GM18519 (cell line): ENCODE results near the gene B4GALT2.

ENCODE experiments used
- ATAC-seq: cut with Tn5 transposase; IDR thresholded peaks from one replicate; pipeline ENCODE4 v1.9.1; 2021; ENCODE audit warnings: mild to moderate bottlenecking, moderate library complexity; ENCODE audit not compliant: unreplicated experiment, low FRiP score

Gene B4GALT2, protein sequence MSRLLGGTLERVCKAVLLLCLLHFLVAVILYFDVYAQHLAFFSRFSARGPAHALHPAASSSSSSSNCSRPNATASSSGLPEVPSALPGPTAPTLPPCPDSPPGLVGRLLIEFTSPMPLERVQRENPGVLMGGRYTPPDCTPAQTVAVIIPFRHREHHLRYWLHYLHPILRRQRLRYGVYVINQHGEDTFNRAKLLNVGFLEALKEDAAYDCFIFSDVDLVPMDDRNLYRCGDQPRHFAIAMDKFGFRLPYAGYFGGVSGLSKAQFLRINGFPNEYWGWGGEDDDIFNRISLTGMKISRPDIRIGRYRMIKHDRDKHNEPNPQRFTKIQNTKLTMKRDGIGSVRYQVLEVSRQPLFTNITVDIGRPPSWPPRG

DNA sequence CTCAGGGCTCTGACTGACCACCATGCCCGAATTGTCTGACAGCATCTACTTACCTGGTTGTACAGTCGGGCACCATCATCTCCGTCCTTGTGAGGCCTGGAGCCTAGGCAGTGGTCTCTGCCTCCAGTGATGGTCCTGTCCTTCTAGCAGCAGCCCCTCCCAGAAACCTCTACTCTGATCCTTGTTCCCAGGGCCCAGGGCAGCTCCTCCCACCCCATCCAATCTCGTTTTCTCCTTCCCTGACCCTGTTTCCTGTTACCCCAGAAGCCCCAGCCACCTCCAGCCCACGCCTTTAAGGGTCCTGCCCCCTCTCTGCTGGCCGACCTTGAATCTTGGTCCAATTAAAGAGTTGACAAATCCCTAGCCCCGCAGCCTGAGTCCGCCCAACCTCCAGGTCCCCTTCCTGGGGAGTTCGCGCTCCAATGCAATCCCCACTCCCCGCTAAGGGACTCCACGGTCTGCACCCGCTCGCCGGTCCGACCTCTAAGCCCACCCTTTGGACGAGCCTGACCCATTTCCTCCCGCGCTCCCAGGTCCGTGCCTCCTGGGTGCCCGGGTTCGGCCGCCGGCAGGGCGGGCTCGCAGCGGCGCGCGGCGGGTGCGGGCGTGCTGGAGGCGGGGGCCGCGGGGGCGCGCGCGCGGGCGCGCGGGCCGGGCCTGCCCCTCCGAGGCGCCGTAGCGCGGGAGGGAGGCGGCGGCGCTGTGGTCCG lies at the start of gene B4GALT2:
Gene B4GALT2, plus strand, starts transcription at position 660 of the 710 bp plus-strand sequence. CDS start 1,951 bp downstream, outside the sequence.
- ATAC-seq, result no peak

DNA sequence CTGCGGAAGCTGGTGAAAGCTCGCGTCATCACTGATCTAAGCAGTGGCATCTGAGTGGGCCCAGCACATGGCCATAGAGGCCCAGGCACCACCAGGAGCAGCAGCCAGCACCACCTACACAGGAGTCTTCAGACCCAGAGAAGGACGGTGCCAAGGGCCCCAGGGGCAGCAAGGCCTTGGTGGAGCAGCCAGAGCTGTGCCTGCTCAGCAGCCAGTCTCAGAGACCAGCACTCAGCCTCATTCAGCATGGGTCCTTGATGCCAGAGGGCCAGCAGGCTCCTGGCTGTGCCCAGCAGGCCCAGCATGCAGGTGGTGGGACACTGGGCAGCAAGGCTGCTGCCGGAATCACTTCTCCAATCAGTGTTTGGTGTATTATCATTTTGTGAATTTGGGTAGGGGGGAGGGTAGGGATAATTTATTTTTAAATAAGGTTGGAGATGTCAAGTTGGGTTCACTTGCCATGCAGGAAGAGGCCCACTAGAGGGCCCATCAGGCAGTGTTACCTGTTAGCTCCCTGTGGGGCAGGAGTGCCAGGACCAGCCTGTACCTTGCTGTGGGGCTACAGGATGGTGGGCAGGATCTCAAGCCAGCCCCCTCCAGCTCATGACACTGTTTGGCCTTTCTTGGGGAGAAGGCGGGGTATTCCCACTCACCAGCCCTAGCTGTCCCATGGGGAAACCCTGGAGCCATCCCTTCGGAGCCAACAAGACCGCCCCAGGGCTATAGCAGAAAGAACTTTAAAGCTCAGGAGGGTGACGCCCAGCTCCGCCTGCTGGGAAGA lies 48.7 kb upstream of the B4GALT2 start:
- ATAC-seq, result no peak

DNA sequence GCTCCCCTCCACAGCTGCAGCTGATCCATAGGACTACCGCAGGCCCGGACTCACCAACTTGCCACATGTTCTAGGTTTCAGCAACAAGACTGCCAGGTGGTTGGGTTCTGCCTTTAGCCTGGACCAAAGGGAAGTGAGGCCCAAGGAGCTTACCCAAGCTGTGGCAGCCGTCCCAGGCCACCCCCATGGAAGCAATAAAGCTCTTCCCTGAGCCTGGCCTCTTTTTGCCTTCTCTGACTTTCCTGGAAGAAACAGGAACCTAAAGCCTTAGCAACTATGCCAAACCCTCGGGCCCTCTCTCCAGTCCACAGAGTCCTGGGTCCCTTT lies 48.1 kb upstream of the B4GALT2 start:
- no peak for ATAC-seq

DNA sequence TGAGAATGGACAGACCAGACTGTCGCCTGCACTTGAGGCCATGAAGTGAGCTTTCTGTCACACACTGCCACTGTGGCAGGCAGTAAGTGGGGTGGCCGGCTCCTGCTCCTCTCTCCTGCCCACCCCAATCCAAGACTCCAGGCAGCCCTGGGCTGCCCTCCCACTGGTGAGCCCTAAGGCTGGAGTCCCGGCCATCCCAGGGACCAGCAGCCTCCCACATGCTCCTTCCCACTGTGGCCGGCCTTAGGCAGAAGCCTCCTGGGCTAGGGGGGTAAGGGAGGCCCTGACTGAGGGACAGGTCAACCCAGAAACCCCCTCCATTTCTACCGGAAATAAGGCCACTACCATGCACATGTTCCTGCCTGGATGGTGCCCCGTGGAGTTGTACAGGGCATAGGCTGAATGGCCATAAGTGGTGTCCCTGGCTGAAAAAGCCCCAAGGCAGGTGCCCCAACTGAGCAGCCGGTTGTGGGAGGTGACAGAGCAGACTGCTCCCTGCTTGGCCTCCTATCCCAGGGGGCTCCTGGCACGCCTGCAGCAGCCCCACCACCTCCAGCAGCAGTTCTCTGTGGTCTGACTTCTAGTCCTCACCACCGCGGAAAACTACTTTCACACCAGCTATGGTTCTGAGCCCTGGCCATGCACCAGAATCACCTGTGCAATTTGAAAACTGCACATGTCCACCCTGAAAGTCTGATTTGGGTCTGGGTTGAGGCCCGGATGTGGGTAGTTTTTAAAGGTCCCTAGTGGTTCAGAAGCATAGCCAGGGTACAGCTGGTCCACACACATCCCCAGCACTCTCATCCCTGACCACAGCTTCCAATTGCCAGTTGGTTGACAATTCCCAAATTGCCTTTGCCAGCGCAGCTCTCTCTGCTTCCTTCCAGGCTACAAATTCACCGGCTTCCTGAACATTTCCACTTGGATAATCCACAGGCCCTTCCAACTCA lies 47.0 kb upstream of the B4GALT2 start:
- ATAC-seq, result no peak

DNA sequence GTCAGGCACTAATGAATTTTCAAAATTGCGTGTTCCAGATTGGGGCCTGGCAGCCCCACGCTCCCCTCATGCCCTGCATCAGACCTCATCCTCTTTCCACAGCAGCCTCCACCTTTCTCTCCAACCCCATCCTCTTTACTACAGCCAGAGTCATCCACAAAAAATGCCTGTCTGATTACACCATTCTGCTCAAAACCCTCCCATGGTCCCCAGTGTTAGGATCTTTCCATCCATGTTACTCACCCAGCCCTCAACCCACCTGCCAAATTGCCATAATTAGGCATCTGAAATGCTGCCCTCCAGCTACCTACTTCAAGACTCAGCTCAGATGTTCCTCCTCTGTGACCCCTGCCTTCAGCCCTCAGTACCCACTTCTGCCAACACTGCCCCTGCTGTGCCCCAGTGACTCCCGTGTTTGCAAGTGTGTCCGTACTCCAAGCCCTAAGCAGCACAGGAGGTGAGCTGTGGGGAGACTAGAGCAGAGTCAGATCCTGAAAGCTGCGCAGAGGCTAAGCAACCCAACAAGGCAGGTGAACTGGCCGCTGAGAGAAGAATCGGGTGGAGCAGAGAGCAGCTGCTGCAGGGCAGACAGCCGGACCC lies 46.1 kb upstream of the B4GALT2 start:
- no peak for ATAC-seq

DNA sequence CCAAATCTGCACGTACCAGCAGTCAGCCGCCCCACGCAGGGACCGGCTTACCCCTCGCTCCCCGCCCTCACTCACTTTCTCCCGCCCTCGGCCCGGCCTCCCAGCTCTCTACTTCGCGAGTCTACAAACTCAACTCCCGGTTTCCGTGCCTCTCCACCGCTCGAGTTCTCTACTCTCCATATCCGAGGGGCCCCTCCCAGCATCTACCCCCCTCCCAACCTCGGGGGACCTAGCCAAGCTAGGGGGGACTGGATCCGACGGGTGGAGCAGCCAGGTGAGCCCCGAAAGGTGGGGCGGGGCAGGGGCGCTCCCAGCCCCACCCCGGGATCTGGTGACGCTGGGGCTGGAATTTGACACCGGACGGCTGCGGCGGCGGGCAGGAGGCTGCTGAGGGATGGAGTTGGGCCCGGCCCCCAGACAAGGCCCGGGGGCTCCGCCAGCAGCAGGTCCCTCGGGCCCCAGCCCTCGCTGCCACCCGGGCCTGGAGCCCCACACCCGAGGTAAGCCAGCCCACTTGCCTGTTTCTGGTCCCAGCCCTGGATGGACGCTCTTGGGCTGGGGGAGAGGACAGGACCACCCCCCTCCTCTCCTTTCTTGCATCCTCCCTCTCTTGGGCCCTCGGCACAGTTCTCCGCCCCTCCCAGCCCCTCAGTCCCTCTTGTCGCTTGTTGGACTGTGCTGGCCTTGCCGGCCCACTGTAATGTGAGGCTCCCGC lies 45.5 kb upstream of the B4GALT2 start, which contains the start of gene ARTN:
Gene ARTN, plus strand, starts transcription at position 416 of the 715 bp plus-strand sequence. CDS start 1,856 bp downstream, outside the sequence.
- no peak for ATAC-seq

DNA sequence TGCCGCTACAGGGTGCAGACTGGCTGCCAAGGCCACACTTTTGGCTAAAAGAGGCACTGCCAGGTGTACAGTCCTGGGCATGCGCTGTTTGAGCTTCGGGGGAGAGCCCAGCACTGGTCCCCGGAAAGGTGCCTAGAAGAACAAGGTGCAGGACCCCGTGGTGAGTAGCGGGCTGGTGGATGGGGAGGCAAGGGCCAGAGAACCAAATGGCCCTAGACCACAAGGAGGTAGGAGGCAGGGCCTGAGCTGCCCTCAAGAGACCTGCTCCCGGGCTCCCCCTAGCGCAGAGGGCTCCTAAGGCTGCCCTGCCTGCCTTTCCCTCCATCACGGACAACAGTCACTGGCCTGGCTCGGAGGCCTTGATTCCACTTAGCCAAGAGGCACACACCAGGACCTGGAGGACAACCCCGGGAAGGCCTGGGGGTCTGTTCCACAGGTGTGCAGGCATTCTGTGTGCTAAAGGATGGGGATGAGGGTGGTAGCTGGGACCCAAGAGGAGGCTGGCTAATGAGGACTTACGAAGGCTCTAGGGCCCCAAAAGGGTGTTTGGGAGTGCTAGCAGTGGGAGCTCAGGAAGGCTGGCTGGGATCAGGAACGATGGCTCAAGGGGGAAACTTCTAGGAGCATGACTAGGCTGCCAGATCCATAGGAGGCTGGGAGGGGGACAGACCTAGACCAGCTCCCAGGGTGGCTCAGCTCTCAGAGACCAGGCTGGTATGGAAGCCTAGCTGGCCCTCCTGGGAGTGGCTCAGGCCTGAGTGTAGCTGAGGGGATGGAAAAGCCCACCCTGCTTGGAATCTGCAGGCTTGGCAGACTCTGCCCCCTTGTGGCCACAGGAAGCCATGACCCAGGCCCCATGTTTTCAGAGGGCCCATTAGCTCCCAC lies 44.7 kb upstream of the B4GALT2 start:
- ATAC-seq, result no peak

DNA sequence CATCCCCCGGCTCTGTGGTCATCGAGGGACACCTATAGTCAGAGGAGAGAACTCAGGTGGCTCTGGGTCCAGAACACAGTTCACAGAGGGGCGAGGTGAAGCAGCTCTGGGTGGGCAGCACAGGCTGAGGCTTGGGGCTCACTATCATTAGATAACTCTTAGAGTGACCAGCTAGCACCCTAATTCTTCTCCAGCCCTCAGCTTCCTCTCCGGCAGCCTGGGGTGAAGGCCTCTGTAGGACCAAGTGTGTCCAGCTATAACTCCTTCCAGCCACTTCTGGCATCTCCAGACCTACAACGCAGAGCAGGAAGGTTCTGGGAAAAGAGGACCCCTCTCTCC lies 44.1 kb upstream of the B4GALT2 start:
- no peak for ATAC-seq

DNA sequence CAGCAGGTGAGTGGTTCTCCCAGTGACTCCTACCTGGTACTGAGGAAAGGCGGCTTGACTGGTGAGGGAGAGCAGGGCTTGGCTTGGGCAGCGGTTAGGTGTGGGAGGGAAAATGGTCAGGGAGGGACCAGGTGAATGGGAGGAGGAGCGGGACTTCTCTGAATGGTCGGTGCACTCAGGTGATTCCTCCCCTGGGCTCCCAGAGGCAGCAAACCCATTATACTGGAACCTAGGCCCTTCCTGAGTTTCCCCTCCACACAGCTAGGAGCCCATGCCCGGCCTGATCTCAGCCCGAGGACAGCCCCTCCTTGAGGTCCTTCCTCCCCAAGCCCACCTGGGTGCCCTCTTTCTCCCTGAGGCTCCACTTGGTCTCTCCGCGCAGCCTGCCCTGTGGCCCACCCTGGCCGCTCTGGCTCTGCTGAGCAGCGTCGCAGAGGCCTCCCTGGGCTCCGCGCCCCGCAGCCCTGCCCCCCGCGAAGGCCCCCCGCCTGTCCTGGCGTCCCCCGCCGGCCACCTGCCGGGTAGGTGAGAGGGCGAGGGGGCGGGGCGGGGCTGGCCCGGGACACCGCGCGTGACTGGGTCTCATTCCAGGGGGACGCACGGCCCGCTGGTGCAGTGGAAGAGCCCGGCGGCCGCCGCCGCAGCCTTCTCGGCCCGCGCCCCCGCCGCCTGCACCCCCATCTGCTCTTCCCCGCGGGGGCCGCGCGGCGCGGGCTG lies 43.1 kb upstream of the B4GALT2 start:
- no peak for ATAC-seq

DNA sequence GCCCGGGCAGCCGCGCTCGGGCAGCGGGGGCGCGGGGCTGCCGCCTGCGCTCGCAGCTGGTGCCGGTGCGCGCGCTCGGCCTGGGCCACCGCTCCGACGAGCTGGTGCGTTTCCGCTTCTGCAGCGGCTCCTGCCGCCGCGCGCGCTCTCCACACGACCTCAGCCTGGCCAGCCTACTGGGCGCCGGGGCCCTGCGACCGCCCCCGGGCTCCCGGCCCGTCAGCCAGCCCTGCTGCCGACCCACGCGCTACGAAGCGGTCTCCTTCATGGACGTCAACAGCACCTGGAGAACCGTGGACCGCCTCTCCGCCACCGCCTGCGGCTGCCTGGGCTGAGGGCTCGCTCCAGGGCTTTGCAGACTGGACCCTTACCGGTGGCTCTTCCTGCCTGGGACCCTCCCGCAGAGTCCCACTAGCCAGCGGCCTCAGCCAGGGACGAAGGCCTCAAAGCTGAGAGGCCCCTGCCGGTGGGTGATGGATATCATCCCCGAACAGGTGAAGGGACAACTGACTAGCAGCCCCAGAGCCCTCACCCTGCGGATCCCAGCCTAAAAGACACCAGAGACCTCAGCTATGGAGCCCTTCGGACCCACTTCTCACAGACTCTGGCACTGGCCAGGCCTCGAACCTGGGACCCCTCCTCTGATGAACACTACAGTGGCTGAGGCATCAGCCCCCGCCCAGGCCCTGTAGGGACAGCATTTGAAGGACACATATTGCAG lies 42.4 kb upstream of the B4GALT2 start:
- ATAC-seq, result no peak

DNA sequence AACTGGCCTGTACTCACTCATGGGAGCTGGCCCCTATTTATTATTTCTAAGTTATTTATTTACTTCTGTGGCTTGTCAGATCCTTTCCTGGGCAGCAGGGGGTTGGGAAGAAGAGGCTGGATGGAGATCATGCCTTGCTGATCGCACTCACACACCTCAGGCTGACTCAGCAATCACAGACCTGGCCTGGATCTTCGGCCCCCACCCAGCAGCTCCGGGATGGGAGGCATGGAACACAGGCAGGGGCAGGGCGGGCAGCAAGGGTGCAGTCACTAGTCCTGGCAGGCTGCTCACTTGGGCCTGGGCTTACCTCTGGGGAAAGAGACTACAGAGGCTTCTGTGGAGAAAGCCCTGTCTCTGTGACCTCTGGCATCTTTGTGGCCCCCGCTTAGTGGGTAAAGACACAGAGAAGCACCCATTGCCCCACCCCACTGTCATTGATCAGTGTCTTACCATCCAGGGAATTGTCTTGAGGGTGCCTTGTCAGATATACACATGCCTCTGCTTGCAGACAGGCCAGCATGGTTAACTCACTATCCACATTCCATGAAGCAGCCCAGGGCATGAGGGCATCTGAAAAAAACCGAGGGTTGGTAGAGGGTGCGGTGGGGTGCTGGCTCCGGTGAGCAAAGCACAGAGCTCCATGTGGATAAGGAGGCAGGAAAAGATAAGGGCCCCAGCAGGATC lies 41.7 kb upstream of the B4GALT2 start:
- no peak for ATAC-seq

DNA sequence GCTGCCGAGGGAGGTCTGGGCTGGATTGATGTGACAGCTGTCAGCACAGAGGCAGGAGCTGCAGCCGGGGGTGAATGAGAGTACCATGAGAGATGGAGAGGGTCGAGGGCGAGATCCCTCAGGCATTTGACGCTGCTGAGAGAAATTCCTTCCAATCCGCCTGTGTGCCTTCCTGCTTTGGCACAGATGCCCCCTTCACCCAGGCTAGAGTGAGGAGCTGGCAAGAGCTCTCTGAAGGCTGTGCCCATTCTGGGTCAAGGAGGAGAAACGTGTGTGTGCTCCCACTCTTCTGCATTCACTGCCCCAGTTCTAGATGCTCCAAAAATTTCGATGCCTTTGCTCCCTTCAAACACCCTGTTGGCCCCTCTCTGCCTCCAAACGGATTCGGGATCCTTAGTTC lies 40.6 kb upstream of the B4GALT2 start:
- ATAC-seq, result no peak

DNA sequence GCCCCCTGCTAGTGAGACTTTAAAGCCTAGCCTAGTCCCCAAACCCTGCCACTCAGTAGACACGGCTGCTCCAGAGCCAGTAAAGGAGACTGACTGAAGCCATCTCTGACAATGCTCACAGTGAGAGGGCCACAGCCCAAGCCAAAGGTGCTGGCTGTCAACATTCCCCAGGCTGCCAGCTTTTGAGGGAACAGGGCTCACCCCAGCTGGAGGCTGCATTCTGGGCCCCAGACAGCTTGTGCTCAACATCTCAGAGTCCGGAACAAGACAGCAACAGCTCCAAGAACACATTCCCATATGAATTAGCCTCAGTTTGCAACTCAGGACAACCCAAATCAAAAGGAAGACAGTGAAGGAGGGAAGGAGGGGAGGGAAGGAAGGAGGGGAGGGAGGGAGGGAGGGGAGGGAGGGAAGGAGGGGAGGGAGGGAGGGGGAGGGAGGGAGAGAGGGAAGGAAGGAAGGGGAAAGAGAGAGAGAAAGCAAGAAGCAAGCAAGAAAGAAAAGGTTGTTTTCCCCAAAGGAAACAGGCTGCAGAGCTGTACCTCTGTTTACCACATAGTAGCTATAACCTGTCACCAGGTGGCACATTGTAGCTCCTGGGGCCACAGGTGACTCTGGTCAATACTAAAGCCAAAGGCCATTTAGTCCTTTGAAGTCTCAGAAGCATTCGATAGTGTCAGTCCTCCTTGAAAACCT lies 40.0 kb upstream of the B4GALT2 start:
- ATAC-seq, result no peak

DNA sequence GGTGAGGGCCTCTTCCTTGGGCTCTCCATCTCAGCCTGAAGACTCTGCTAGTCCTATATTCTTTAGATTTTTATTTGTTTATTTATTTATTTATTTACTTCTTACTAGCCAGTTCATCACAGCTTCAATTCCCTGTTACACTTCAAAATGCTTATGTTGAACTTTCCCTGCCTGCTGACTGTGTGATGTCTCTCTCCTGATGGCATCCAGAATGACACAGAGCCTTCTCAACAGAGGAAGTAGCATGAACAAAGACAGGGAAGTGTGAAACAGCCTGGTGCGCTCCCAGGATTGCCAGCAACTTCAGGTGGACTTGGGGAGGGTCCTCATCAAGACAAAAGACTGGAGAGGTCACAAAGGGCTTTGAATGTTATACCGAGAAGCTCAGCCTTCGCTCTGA lies 36.6 kb upstream of the B4GALT2 start:
- ATAC-seq, result no peak

DNA sequence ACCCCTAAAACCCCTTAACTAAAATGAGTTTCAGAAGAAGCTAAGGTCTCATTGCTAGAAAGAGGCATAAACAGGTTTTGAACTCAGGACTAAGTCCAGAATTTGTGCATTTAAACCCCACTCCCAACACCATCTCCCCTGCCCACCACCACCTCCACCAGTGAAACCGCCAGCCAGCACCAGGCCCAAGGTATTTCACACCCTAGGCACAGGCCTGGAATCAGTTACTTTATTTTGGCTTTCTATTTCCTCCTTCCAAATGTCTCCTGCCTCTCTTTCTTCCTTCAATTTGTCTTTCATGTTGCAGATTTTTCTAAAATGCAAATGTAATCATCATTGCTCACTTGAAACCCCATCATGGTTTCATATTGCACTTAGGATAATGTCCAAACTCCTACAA lies 34.1 kb upstream of the B4GALT2 start:
- no peak for ATAC-seq

DNA sequence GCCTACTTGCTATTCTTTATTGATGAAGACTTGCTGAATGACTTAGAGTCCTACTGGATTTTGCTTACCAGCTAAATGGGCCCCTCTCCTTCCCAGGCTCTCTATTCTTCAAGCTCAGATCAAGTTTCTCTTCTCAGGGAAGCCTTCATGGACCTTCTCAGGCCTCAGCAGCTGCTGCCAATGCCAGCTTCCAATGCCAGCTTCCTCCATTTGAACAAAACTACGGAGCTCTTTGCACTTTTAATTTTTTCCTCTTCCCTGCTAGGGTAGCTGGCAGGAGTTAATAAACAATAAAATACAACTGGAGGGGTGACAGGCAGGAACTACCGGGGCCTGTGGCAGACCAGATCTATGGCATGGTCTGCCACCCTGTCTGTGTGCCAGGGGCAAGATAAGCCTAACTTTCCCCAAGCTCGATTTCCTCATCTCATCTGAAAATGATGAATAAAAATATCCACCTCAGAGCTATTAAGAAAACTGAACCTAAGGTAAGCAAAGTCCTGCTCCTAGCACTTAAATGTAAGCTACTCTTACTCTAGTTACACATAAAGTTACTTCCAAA lies 33.3 kb upstream of the B4GALT2 start:
- ATAC-seq, result no peak
